GM08714 (cell line): ENCODE data around the gene DLG2.

Source experiments
- H3K4me3 ChIP-seq: fragments of 200-500 bp; sonication (Bioruptor generic); 2 replicates; pipeline ENCODE4 v1.5.1; 2014; ENCODE audit warnings: mild to moderate bottlenecking, low read length, inconsistent platforms
- ZNF274 ChIP-seq: IDR thresholded peaks from 2 replicates; pipeline ENCODE4 v1.6.1; 2012; ENCODE audit warnings: mild to moderate bottlenecking, low read depth, low read length

Gene DLG2

DNA sequence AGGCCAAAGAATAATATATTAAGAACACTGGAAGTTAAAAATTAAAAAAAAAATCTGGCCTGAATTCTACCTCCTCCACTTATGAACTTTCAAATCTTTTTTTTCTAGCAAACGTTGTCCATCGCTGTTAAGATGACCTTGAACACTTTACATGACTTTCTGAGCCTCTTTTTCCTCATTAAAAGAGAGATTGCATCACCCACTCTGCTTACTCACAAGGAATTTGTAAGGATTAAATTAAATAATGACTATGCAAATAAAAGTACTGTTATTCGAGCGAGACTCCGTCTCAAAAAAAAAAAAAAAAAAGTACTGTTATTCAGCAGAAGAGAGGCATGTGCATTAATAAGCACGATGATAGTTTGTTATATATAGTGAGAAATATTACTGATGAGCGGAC lies 2055.8 kb downstream of the DLG2 start:
- H3K4me3 ChIP-seq: no peak overlapping the region
- TF ChIP-seq ZNF274: no peak

DNA sequence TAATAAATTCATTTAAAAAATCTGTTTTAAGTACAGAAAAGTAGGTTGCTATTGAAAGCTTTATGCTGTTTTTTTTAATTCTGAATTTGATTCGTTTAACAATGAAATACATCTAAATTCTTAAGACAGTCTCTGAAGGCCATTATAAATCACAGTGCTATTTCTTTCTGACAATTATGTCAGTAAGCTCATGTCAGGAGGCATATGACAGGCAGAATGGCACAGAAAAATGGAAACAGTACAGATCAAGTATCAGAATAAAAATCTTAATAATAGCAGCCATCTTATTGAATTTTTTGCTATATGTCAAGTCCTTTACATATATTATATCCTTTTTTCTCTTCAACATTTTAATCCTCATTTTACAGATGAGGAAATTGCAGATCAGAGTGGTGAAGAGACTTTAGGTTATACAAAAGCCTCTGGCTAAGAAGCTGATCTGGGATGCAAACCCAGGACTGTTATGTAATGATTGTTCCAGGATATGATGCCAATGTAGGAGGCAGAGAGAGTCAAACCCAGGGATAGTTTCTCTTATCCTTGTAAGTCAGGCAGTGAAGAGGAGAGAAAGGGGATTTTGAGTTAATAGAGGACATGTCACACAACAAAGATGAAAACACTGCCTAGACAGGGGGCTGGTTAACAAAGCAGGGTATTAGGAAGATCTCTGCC lies 2057.9 kb downstream of the DLG2 start:
- H3K4me3 ChIP-seq: no peak overlapping the region
- TF ChIP-seq ZNF274: no peak

DNA sequence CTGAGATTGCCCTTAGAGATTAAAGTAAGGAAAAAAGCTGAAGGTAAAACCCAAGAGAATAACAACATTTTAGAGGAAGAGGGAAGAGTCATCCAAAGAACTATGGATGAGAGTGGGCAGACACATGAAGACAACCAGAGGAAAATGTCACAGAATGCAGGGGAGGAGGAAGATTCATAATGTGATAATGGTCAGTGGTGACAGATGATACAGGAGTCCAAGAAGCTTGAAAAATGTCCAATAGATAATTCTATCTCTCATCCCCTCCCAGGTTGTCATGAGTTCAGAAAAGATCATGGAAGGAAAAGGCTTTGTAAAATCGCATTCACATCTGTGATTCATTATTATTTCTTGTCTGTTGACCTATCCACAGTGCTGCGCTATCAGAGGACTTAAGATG lies 2058.6 kb downstream of the DLG2 start:
- no peak overlapping the region for H3K4me3 ChIP-seq
- TF ChIP-seq ZNF274: no peak

DNA sequence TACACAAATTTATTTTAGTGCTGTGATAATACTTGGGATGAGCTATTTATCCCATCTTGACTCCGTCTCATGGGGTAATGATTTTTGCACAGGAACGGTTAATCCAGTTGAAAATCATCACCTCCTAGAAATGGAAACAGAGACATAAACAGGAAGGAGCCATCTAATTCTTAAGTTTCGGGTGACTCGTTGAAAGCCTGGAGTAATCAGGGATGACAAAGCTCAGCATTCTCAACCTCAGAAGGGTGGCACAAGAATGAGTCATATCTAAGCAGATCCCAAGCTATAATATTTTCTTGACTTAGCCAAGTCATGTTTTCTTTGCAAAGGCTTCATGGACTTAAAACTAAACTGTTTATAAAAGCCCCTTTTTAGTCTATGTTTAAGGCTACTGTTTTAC lies 2060.2 kb downstream of the DLG2 start:
- TF ChIP-seq ZNF274: no peak
- no peak overlapping the region for H3K4me3 ChIP-seq

DNA sequence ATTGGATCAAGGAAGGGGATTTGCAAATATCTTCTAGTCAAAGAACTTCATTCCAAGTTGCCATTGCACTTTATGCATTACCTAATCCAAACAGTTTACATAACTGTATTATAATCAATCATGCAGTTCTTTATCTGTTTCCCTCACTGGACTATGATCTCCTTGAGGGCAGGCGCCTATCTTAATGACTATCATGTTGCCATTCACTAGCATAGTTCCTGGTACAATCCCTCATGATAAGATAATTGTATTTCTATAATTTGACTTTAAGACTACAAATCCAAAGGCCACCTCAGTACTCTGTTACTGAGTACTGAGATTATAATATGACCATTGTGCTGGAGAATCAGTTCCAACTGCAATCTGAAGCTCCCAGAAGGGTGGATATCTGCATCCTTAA lies 2062.3 kb downstream of the DLG2 start:
- no peak overlapping the region for H3K4me3 ChIP-seq
- no peak for TF ChIP-seq ZNF274

DNA sequence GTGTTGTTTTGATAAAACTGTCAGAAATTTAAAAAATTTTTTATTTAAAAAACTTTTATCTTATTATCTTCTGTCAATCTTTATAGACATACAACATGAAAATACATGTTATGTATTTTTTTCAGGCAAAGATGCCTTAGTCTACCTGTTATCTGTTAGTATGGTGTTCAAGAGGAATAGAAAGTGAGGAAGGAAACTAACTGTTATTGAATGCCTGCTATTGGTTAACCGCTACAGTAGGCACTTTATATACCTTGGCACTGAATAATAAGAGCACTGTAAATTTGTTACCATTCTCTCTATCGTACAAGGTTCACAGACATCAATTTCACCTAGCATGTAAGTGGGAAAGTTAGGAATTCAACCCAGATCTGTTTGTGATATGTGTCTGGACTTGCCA lies 2068.9 kb downstream of the DLG2 start:
- no peak for TF ChIP-seq ZNF274
- no peak overlapping the region for H3K4me3 ChIP-seq

DNA sequence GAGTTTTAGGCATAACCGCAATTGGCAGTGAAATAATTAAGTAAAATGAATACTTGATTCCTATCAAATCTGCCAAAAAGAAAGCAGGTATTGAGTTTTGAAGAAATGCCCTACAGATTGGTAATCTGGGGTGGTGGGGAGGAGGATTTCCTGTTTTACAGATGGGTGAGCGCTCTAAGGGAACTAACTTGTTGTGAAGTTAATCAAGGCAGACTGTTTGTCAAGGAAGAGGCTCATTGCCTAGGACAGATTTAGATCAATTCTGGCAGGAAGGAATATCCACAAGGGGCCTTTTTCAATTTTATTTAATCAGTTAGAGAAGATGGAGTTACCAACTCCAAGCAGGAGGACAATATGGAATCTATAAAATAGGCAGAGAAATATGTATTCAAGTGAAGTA lies 2069.5 kb downstream of the DLG2 start:
- TF ChIP-seq ZNF274: no peak
- no peak overlapping the region for H3K4me3 ChIP-seq

DNA sequence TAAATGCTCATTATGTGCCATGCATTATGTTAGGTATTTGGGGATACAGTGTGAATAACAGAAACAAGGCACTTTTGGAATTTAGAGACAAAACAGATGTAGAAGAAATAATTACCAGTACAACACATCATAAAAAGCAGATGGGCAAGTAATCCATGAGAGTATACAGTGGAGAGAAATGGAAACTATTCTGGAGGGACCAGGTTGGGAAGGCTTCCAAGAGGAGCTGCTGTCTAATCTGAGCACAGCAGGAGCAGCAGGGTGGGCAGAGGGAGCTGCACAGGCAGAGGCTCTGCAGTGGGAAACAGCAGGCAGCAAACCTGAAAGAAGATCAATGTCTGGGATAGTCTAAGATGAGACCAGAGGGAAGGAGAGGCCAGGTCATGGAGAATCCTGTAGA lies 2072.3 kb downstream of the DLG2 start:
- no peak overlapping the region for H3K4me3 ChIP-seq
- TF ChIP-seq ZNF274: no peak

DNA sequence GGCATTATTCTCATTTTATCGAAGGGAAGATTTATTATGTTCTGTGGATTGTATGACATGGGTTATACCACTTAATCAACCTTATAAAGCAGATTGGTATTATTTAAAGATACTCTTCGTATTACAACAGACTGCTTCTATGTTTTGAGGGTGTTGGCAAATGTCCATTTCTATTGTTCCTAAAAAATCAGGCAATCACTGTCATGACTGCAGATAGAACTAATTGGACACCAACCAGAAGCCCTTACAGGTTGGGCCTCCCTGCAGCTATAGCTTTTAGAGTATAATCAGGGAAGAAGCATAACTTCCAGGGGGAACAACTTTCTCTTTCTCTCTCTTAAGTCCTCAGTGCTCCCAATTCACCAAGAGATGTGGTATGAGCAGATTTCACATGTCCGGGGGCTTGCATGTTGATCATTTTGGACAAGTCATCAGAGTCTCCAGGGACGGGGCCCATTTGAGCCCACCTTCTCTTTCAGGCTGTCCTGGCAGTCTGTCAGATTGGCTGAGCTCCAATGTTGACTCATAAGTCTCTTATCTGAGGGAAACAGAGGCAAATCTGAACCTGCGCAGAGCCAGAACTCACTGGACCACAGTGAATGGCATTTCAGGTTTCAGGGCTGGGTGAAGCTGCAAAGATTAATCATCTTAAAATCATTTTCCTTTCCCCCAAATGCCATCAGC lies 2077.0 kb downstream of the DLG2 start:
- no peak overlapping the region for H3K4me3 ChIP-seq
- no peak for TF ChIP-seq ZNF274

DNA sequence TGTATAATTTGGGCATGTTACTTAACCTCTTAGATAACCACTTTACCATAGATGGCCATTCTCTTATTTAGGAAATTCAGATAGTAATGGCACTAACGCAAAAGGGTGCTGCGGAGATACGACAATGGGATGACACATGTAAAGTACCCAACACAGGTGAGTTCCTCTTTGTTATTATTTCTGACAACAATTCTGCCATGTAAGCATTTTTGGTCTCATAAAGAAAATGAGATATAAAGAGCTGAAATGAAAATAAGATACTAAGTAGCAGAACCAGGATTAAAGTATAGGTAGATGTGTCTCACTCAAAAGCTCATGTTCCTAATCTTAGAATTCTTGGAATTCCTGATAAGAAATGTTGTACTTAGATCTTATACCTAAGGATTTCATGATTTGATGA lies 2080.8 kb downstream of the DLG2 start:
- TF ChIP-seq ZNF274: no peak
- H3K4me3 ChIP-seq: no peak overlapping the region

DNA sequence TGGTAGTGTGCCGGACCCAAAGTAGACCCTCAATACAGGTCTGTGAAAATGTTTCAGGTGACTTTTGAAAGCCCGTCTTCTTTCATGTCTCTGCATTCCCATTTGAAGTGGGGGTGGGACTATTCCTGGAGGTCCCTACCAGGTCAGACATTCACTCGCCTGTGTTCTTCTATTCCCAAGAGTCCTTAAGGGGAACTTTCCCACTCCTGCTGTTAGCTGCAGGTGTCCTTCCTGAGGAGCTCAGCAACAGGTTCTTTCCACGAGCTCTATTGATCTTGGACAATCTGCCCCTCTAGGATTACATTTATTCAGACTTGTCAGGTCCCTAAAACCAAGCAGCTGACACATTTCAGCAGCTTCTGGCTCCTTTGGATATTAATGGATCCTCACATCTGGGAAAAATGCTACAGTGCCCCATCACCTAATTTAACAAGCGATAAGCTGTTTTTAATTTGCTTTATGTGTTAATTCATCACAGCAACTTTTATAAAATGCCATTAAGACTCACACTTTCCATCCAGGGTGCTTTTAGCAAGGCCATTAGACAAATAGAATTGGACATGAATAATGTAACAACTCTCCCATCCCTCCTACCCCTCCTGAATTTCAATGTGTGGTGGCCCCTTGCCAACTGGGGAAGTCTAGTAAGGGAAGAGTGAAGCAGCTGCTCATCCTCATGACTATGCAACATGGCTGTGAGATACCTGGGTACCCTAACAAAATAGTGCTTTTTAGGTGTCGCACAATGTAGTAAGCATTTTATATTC lies 2081.5 kb downstream of the DLG2 start:
- TF ChIP-seq ZNF274: no peak
- H3K4me3 ChIP-seq: no peak overlapping the region

DNA sequence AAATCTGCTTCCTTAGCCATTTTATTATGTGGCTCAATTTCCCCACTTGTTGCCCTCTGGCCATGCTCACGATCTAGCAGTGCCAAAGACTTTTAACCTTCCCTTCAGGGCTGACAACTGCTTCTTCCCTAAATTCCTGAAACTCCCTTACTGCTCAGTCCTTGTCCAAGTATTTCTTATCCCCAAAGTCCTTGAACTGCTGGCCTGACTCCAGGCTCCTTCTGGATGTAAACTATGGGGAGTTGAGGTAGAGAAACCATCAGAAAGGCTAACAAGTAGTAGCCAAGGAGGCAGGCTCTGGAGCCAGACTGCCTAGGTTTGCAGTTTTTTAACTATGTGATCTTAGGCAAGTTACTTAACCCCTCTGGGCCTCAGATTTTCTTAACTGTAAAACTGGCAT lies 2082.3 kb downstream of the DLG2 start:
- no peak for TF ChIP-seq ZNF274
- H3K4me3 ChIP-seq: no peak overlapping the region

DNA sequence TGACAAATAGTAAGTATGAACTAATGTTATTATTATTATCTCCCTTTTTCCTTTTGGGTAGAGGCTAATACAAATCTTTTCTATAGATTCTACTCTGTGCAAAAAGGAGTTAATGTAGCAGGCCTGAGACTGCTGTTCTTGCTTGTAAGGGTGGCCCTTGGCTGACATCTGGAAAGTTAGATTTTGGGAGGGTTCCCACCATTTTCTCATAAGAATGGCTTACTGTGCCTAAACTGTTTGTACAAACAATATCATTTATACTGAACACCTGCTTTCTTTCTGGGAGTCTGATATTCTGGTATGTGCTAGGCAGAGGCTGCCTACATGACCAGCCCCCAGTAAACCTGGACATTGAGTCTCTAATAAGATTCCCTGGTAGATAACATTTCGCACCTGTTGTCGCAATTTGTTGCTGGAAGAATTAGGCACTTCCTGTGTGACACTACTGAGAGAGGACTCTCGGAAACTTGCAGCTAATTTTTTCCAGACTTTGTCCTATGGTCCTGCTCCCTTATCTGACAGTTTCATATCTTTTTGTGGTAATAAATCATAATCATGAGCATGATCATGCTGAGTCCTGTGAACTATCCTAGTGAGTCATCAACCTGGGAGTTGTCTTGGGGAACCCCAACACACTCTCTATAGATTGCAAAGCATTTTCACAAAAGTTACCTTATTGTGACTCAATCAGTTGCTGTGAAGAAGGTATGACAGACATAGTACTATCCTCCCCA lies 2083.3 kb downstream of the DLG2 start:
- TF ChIP-seq ZNF274: no peak

DNA sequence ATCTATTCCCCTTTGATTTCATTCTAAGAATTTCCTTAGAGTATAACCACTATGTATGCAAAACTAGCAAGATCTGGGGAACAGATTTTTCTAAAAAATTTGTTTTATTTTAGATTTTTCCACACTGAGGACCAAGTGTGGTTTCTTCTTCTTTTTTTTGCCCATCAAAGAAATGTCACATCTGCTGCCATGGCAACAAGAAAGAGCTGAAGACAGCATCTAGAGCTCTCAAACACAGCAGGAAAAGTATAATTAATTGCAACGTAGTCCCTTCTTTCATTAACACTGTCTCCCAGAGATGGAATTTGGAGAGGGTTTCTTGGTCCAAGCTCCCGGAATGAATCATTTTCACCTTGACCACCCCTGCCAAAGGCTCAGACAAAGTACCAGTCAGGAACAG lies 2084.3 kb downstream of the DLG2 start:
- no peak overlapping the region for H3K4me3 ChIP-seq
- TF ChIP-seq ZNF274: no peak

More for the DNA sequence above, 2083.3 kb downstream of the DLG2 start:
- no peak overlapping the region for H3K4me3 ChIP-seq
